GM21717 (cell line): ENCODE results near the gene EPRS1.

Experiments used
- ATAC-seq: cut with Tn5 transposase; IDR thresholded peaks from one replicate; pipeline ENCODE4 v1.9.1; 2021; ENCODE audit warnings: mild to moderate bottlenecking, moderate library complexity; ENCODE audit not compliant: unreplicated experiment

The EPRS1 gene

GRCh38 chr1:220046052-220046930 is at the start of gene EPRS1:
TSS of gene EPRS1 (minus strand) at chr1:220046505. CDS start at chr1:220046388, 117 bp downstream.
- peak; percentile 98 for ATAC-seq

- ATAC-seq: peak; percentile 44
Measured at GRCh38 chr1:220094016-220094911, 48.0 kb upstream of the EPRS1 start, which contains the start of gene IARS2. TSS of gene IARS2 (plus strand) at chr1:220094132. CDS start at chr1:220094217, 85 bp downstream.

- ATAC-seq: peak; percentile 2
Measured at GRCh38 chr1:220093361-220094015, 47.2 kb upstream of the EPRS1 start.

GRCh38 chr1:220092694-220093093 is 46.4 kb upstream of the EPRS1 start:
- ATAC-seq: no peak

DNA sequence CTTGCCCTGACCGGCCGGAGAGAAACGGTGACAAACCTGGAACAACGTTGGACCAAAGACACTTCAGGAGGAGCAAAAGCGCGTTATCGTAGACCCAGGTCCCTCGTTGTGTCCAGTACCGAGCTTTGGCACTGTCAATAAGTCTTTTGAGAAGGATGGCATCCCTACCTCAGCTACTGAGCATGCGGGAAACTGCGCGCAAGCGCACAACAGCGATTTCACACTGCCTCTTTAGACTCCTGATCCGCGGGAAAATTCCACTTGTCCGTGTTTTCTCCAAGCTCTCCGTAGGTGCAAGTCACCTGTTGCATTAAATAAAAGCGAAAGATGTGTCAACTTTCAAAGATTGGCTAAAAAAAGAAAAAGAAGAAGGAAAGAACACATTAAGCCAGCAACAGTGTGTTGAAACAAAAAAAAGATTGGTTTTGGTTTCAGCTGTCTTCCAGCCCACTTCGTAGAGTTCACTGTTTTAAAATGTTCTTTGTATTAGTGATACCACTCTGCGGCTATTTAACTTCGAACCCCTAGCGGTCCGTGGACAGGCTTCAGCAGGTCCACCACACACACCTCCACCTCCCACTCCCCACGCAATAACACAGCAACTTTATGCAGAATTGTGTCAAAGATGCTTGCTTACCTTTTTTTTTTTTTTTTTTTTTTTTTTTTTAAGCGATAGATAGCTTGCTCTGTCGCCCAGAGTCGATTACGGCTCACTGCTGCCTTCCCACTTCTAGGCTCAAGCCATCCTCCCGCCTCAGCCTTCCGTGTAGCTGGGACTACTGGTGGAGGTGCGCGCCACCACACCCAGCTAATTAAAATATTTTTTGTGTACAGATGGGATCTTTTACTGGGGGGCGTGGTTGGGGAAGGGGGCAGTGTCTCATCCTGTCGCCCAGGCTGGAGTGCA is 43.6 kb upstream of the EPRS1 start, which contains the start of gene BPNT1:
Gene BPNT1 (minus strand): TSS at position 139 of the 907 bp plus-strand sequence. CDS start 9,942 bp downstream, outside the sequence.
- ATAC-seq: peak; percentile 70

GRCh38 chr1:220086261-220086686 is 40.0 kb upstream of the EPRS1 start:
- peak; percentile 46 for ATAC-seq

DNA sequence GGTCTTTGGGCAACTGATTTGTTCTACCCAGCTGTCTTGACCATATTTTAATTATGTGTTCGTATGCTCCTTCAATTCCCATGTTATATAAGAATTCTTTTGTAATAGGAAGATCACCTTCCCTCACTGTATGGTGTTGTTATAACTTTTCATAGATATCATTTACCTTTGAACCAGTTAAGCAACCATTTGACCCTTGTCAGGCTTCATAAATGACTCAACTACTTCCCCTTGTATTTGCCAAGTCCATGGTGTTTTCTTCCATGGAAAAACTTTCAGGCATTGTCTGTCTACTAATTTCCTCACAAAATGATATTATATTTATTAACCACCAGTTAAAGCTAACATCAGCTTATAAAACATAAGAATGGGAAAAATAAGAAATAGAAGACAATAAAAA is 38.2 kb upstream of the EPRS1 start:
- no peak for ATAC-seq

GRCh38 chr1:220077887-220078286 is 31.6 kb upstream of the EPRS1 start:
- no peak for ATAC-seq

GRCh38 chr1:220076861-220077762 is 30.8 kb upstream of the EPRS1 start:
- ATAC-seq: no peak

GRCh38 chr1:220067269-220068204 is 21.2 kb upstream of the EPRS1 start:
- no peak for ATAC-seq

DNA sequence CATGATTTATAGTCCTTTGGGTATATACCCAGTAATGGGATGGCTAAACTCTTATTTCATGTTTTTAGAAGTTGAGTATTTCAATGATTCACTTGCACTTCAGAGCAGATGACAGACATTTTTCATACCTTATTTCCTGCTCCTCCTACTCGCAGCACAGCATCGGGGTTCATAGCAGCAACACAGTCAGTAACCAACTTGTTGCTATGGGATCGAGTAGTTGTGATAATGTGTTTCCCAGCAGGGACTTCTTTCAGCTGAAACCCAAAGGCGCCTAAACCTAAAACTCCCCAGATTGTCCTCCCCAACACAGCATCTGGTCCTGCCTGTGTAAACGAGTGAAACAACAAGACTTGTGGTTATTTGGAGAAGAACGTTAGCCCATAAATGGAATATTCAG is 16.3 kb upstream of the EPRS1 start:
- ATAC-seq: no peak

- no peak for ATAC-seq
Measured at GRCh38 chr1:220060876-220061275, 14.6 kb upstream of the EPRS1 start.

- no peak for ATAC-seq
Measured at GRCh38 chr1:220056374-220056773, 10.1 kb upstream of the EPRS1 start.

DNA sequence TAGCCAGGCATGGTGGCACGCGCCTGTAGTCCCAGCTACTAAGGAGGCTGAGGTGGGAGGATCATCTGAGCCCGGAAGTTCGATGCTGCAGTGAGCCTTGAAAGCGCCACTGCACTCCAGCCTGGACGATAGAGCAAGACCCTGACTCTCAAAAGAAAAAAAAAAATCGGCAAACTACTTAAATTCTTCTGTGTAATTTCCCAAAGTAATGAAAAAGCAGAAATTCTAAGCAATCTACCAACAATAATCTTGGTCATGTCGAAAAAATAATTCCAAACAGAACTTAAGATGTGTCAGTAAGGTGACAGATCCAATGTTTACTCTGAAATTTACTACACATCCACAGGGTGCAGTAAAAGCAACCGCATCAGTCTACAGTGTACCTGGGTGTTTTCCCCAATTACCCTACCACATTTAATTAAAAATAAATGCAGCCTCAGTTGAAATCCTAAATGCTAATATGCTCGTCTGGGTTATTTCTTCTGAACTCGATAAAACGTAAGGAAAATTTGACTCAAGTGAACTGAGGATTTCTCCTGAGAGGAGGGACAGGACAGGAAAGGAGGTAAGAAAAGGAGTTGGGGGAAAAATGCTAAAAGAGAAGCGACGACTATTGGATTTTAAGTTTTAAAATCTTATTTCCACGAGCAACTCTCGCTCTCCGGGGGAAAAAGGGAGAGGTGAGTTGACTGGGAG is 801 bp downstream of the EPRS1 start:
- ATAC-seq: peak; percentile 22

- ATAC-seq: no peak
Measured at GRCh38 chr1:220044678-220045355, 1.5 kb downstream of the EPRS1 start.

- ATAC-seq: no peak
Measured at GRCh38 chr1:220043646-220044045, 2.7 kb downstream of the EPRS1 start.
